ENCODE data around the gene DSTN.

DSTN gene

GRCh38 chr20:17612287-17612991, 42.6 kb downstream of the DSTN start:
- no peak for DNase-seq (ENCODE audit: low read depth)

- no peak for DNase-seq (ENCODE audit: low read depth)
Measured at GRCh38 chr20:17612992-17613327, 43.1 kb downstream of the DSTN start.

- no peak for DNase-seq (ENCODE audit: low read depth)
Measured at GRCh38 chr20:17613328-17614175, 43.7 kb downstream of the DSTN start.

GRCh38 chr20:17614176-17614811, 44.4 kb downstream of the DSTN start:
- no peak for DNase-seq (ENCODE audit: low read depth)

- no peak for DNase-seq (ENCODE audit: low read depth)
Measured at GRCh38 chr20:17614812-17615644, 45.2 kb downstream of the DSTN start.

- DNase-seq (ENCODE audit: low read depth), result no peak
Measured at GRCh38 chr20:17615645-17616479, 46.0 kb downstream of the DSTN start.

GRCh38 chr20:17616480-17617211, 46.8 kb downstream of the DSTN start:
- DNase-seq (ENCODE audit: low read depth), result no peak

- DNase-seq (ENCODE audit: low read depth), result no peak
Measured at GRCh38 chr20:17617212-17617867, 47.5 kb downstream of the DSTN start.

- DNase-seq (ENCODE audit: low read depth), result no peak
Measured at GRCh38 chr20:17617868-17618672, 48.2 kb downstream of the DSTN start.

GRCh38 chr20:17618673-17619013, 48.8 kb downstream of the DSTN start:
- no peak for DNase-seq (ENCODE audit: low read depth)

GRCh38 chr20:17619351-17620093, 49.6 kb downstream of the DSTN start:
- no peak for DNase-seq (ENCODE audit: low read depth)

- no peak for DNase-seq (ENCODE audit: low read depth)
Measured at GRCh38 chr20:17620371-17621228, 50.7 kb downstream of the DSTN start.

GRCh38 chr20:17621229-17621968, 51.5 kb downstream of the DSTN start:
- DNase-seq (ENCODE audit: low read depth), result no peak

- no peak for DNase-seq (ENCODE audit: low read depth)
Measured at GRCh38 chr20:17622086-17622850, 52.4 kb downstream of the DSTN start.

GRCh38 chr20:17622851-17623508, 53.1 kb downstream of the DSTN start:
- no peak for DNase-seq (ENCODE audit: low read depth)

- no peak for DNase-seq (ENCODE audit: low read depth)
Measured at GRCh38 chr20:17624070-17624469, 54.2 kb downstream of the DSTN start.
